Small intestine (tissue), 7 donors: Measurements from ENCODE around the gene NPTX1. TPM values are rescaled to one million over a fixed set of nuclear protein-coding genes. Genes with fewer than 3 reads are reported as not detected.

Experiments
- DNase-seq, 2 donors: peaks; one replicate each; pipeline versions ENCODE4 v3.0.0 to v3.0.0-alpha.2; 2013
- FAIRE-seq: peaks from 2 replicates; lab custom pipeline; 2012; peaks lifted over from hg19 to GRCh38; lab: Jason Lieb, UNC
- H3K27ac ChIP-seq, 3 donors: one replicate each; pipeline ENCODE4 v1.5.1; 2013; ENCODE audit warnings: low read length in 2 of 3, mild to moderate bottlenecking in 2 of 3, control low read depth in 1 of 3, inconsistent platforms in 1 of 3, low read depth in 1 of 3, moderate library complexity in 1 of 3
- H3K27me3 ChIP-seq, 3 donors: one replicate each; pipeline ENCODE4 v1.6.1; 2013; ENCODE audit warnings: low read length in 3 of 3, inconsistent platforms in 1 of 3; ENCODE audit not compliant: control insufficient read depth in 3 of 3, insufficient read depth in 3 of 3
- H3K36me3 ChIP-seq, 3 donors: one replicate each; pipeline ENCODE4 v1.6.1; 2013; ENCODE audit warnings: low read length in 3 of 3, inconsistent platforms in 1 of 3, low read depth in 1 of 3, mild to moderate bottlenecking in 1 of 3, moderate library complexity in 1 of 3; ENCODE audit not compliant: control insufficient read depth in 3 of 3, insufficient read depth in 2 of 3
- H3K4me1 ChIP-seq, 3 donors: one replicate each; pipeline ENCODE4 v1.6.1; 2013; ENCODE audit warnings: low read length in 2 of 3, inconsistent platforms in 1 of 3, low read depth in 1 of 3, mild to moderate bottlenecking in 1 of 3, moderate library complexity in 1 of 3; ENCODE audit not compliant: control insufficient read depth in 3 of 3, insufficient read depth in 2 of 3
- H3K4me3 ChIP-seq, 3 donors: one replicate each; pipeline ENCODE4 v1.5.1; 2013; ENCODE audit warnings: low read length in 3 of 3, control low read depth in 1 of 3, inconsistent platforms in 1 of 3, low read depth in 1 of 3, mild to moderate bottlenecking in 1 of 3, moderate library complexity in 1 of 3
- H3K9me3 ChIP-seq, 2 donors: one replicate each; pipeline ENCODE4 v1.6.1; 2013; ENCODE audit warnings: low read depth in 1 of 2, low read length in 1 of 2; ENCODE audit not compliant: control insufficient read depth in 2 of 2, insufficient read depth in 1 of 2
- WGBS, 3 donors: extraction: QIAGEN DNeasy Blood & Tissue Kit; methylation state at CpG; one replicate each; pipeline ENCODE4 v1.1.7; 2013; 5-methylcytosine and 5-hydroxymethylcytosine counted together
- polyA plus RNA-seq, 4 donors: library from polyadenylated mRNA; stranded (reverse) in 3 of 4; unstranded in 1 of 4; fragments of 200-250 nt in 3 of 4; fragments of 120-200 nt in 1 of 4; gene quantifications; one replicate each; pipeline versions ENCODE4 v1.2.1 to v1.2.3, GENCODE V29; 2013
- donor health status: healthy with polysubstance abuse.
- donor health status: control.
- donor health status: control.
- donor health status: Bipolar disorder and iron deficiency.
- donor health status: healthy.

The NPTX1 gene
- polyA plus RNA-seq, 4 donors: 0.15 to 0.39 TPM; not detected in 2

- Histone ChIP-seq H3K4me1 (no peaks in the 10 kb centered on the region), H3K9me3 (no peaks in the 10 kb centered on the region), H3K27ac (no peak overlapping the region), H3K27me3 (peaks cover 0 to 68% (median 24%) of the 10 kb centered on the region in 3 donors), H3K36me3 (no peaks in the 10 kb centered on the region), H3K4me3 (no peak overlapping the region)
- FAIRE-seq (no peak), DNase-seq (no peak)
- WGBS, 3 donors: 73 to 76% (median 76%) methylated on average over 7 to 8 of the region's 8 CpGs
Observed at GRCh38 chr17:80464486-80464885, 11.9 kb downstream of the NPTX1 start.

- Histone ChIP-seq H3K4me1 (no peaks in the 10 kb centered on the region), H3K27ac (no peak overlapping the region), H3K4me3 (no peak overlapping the region), H3K9me3 (no peaks in the 10 kb centered on the region), H3K27me3 (peaks cover 0 to 68% (median 22%) of the 10 kb centered on the region in 3 donors), H3K36me3 (no peaks in the 10 kb centered on the region)
- FAIRE-seq (no peak), DNase-seq (no peak)
- WGBS, 3 donors: 67 to 76% (median 75%) methylated on average over 13 of the region's 13 CpGs
Observed at GRCh38 chr17:80463784-80464400, 12.5 kb downstream of the NPTX1 start.

- 51 to 71% (median 54%) methylated on average over 19 to 20 of the region's 20 CpGs for WGBS, 3 donors
- Histone ChIP-seq H3K9me3 (no peaks in the 10 kb centered on the region), H3K36me3 (no peaks in the 10 kb centered on the region), H3K4me3 (no peak overlapping the region), H3K4me1 (no peaks in the 10 kb centered on the region), H3K27ac (no peak overlapping the region), H3K27me3 (peaks cover 0 to 60% (median 14%) of the 10 kb centered on the region in 3 donors)
- FAIRE-seq (no peak), DNase-seq (no peak)
Observed at GRCh38 chr17:80461528-80462160, 14.8 kb downstream of the NPTX1 start.

- H3K4me1 ChIP-seq: peaks cover 0 to 5% (median 3%) of the 10 kb centered on the region in 3 donors
- H3K27ac ChIP-seq: no peak overlapping the region
- WGBS, 3 donors: 52 to 57% (median 56%) methylated on average over 8 of the region's 8 CpGs
- H3K4me3 ChIP-seq: no peak overlapping the region
- DNase-seq (no peak), FAIRE-seq (no peak)
- H3K9me3 ChIP-seq: no peaks in the 10 kb centered on the region
- H3K27me3 ChIP-seq: peaks cover 0 to 49% (median 8%) of the 10 kb centered on the region in 3 donors
- no peaks in the 10 kb centered on the region for H3K36me3 ChIP-seq
Observed at GRCh38 chr17:80460429-80460834, 16.0 kb downstream of the NPTX1 start.

- Histone ChIP-seq H3K27ac (no peak overlapping the region), H3K4me1 (peaks cover 0 to 9% (median 4%) of the 10 kb centered on the region in 3 donors), H3K36me3 (no peaks in the 10 kb centered on the region), H3K27me3 (peaks cover 0 to 38% (median 5%) of the 10 kb centered on the region in 3 donors), H3K4me3 (no peak overlapping the region), H3K9me3 (no peaks in the 10 kb centered on the region)
- DNase-seq (no peak), FAIRE-seq (no peak)
- 66 to 80% (median 76%) methylated on average over 11 of the region's 11 CpGs for WGBS, 3 donors
Observed at GRCh38 chr17:80459234-80459633, 17.2 kb downstream of the NPTX1 start.

GRCh38 chr17:80458016-80458415 lies 18.4 kb downstream of the NPTX1 start:
- H3K27ac ChIP-seq: no peak overlapping the region
- peaks cover 0 to 15% (median 6%) of the 10 kb centered on the region in 3 donors for H3K4me1 ChIP-seq
- peaks cover 0 to 38% (median 5%) of the 10 kb centered on the region in 3 donors for H3K27me3 ChIP-seq
- no peak overlapping the region for H3K4me3 ChIP-seq
- 78 to 89% (median 82%) methylated on average over 8 of the region's 8 CpGs for WGBS, 3 donors
- no peak for FAIRE-seq
- H3K9me3 ChIP-seq: no peaks in the 10 kb centered on the region
- H3K36me3 ChIP-seq: peaks cover 0 to 3% (median 0%) of the 10 kb centered on the region in 3 donors
- DNase-seq: no peak

- peaks cover 0 to 15% (median 6%) of the 10 kb centered on the region in 3 donors for H3K4me1 ChIP-seq
- H3K9me3 ChIP-seq: no peaks in the 10 kb centered on the region
- WGBS, 3 donors: 61 to 70% (median 64%) methylated on average over 15 of the region's 15 CpGs
- DNase-seq (no peak), FAIRE-seq (no peak)
- peaks cover 0 to 35% (median 5%) of the 10 kb centered on the region in 3 donors for H3K27me3 ChIP-seq
- no peak overlapping the region for H3K4me3 ChIP-seq
- no peak overlapping the region for H3K27ac ChIP-seq
- peaks cover 0 to 3% (median 0%) of the 10 kb centered on the region in 3 donors for H3K36me3 ChIP-seq
Observed at GRCh38 chr17:80457236-80457856, 19.1 kb downstream of the NPTX1 start.

GRCh38 chr17:80456465-80457235 lies 19.8 kb downstream of the NPTX1 start:
- Histone ChIP-seq H3K27ac (no peak overlapping the region), H3K36me3 (peaks cover 0 to 3% (median 0%) of the 10 kb centered on the region in 3 donors), H3K4me1 (peaks cover 0 to 15% (median 6%) of the 10 kb centered on the region in 3 donors), H3K9me3 (no peaks in the 10 kb centered on the region), H3K4me3 (no peak overlapping the region), H3K27me3 (peaks cover 0 to 29% (median 5%) of the 10 kb centered on the region in 3 donors)
- DNase-seq (no peak), FAIRE-seq (no peak)
- WGBS, 3 donors: 70 to 80% (median 80%) methylated on average over 20 to 21 of the region's 21 CpGs
